ENCODE measurements around the gene UQCRC1.

GRCh38 chr3:48567500-48567899 lies 41.9 kb downstream of the UQCRC1 start:
- TF ChIP-seq BHLHE40 (IDR thresholded peaks at IDR 0.05; ENCODE audit: low read depth, low read length) = no peak
- no peak for TF ChIP-seq CTCF (IDR thresholded peaks at IDR 0.05)
- no peak for TF ChIP-seq POLR2A (IDR thresholded peaks at IDR 0.05; ENCODE audit: low read length)
- no peak for TF ChIP-seq HOXA7 (CRISPR knock-in tag; IDR thresholded peaks at IDR 0.05)
- no peak for TF ChIP-seq REST (IDR thresholded peaks at IDR 0.05)
- no peak for TF ChIP-seq JUN (IDR thresholded peaks at IDR 0.05)
- no peak for TF ChIP-seq RFX5 (IDR thresholded peaks at IDR 0.05)
- no peak for TF ChIP-seq CBX8 (IDR thresholded peaks at IDR 0.05)
- no peak for TF ChIP-seq MAFK (IDR thresholded peaks at IDR 0.05; ENCODE audit: partially characterized antibody)
- no peak for TF ChIP-seq GATA3 (IDR thresholded peaks at IDR 0.05; ENCODE audit: borderline replicate concordance)
- TF ChIP-seq POLR2AphosphoS2 (conservative IDR thresholded peaks at IDR 0.05; ENCODE audit: low read length) = no peak
- no peak for TF ChIP-seq EP300 (IDR thresholded peaks at IDR 0.05)
- no peak for TF ChIP-seq MAX (IDR thresholded peaks at IDR 0.05)

Data from A549 (cell line).